SK-N-SH treated with all-trans-retinoic acid at 6 μM for 48 hours (cell line): ENCODE data around the gene PLPP3.

ENCODE experiments used
- BACH2 ChIP-seq: fragments of 250-450 bp; sonication (Bioruptor Pico); IDR thresholded peaks from 2 replicates; pipeline ENCODE4 v1.9.0; 2021; ENCODE audit warnings: mild to moderate bottlenecking, borderline replicate concordance
- CSDC2 ChIP-seq: fragments of 250-450 bp; sonication (Bioruptor Pico); IDR thresholded peaks from 2 replicates; pipeline ENCODE4 v1.5.0; 2020; ENCODE audit warnings: mild to moderate bottlenecking, moderate library complexity
- ESRRG ChIP-seq: fragments of 250-450 bp; sonication (Bioruptor Pico); IDR thresholded peaks from 2 replicates; pipeline ENCODE4 v1.6.1; 2021; ENCODE audit warnings: mild to moderate bottlenecking
- ISL1 ChIP-seq: fragments of 250-450 bp; sonication (Bioruptor Pico); IDR thresholded peaks from 2 replicates; pipeline ENCODE4 v2.1.2; 2022; ENCODE audit warnings: mild to moderate bottlenecking, moderate library complexity
- TF ChIP-seq, protein P1 (sequence below): fragments of 250-450 bp; sonication (Bioruptor Pico); IDR thresholded peaks from 2 replicates; pipeline ENCODE4 v1.8.0; 2021; ENCODE audit warnings: low read depth, mild to moderate bottlenecking, moderate library complexity, borderline replicate concordance
- TF ChIP-seq, protein P2 (sequence below): fragments of 250-450 bp; sonication (Bioruptor Pico); IDR thresholded peaks from 2 replicates; pipeline ENCODE4 v1.5.1; 2020; ENCODE audit warnings: low read depth, mild to moderate bottlenecking, moderate library complexity

DNA sequence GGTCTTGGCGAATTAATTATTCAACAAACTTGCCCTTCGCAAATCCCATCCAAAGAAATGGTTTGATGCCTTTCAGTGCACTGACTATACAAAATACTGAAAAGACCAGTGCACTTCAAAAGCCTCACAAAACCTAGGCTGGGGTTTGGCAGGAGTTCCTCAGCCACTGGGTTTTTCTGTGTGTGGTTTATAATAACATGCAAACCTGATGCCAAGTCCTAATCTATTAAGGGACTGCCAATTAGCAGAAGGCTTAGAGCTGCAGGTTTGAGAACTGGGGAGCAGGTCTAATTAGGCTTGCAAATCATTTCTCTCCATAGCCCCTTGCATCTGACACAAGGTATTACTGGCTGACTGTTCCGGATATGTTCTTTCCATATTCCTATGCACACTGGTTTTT is 27.7 kb downstream of the PLPP3 start:
- TF ChIP-seq ISL1, result no peak
- no peak for TF ChIP-seq BACH2
- no peak for TF ChIP-seq ESRRG (CRISPR knock-in tag)
- no peak for TF ChIP-seq CSDC2
- TF ChIP-seq, protein P1, sequence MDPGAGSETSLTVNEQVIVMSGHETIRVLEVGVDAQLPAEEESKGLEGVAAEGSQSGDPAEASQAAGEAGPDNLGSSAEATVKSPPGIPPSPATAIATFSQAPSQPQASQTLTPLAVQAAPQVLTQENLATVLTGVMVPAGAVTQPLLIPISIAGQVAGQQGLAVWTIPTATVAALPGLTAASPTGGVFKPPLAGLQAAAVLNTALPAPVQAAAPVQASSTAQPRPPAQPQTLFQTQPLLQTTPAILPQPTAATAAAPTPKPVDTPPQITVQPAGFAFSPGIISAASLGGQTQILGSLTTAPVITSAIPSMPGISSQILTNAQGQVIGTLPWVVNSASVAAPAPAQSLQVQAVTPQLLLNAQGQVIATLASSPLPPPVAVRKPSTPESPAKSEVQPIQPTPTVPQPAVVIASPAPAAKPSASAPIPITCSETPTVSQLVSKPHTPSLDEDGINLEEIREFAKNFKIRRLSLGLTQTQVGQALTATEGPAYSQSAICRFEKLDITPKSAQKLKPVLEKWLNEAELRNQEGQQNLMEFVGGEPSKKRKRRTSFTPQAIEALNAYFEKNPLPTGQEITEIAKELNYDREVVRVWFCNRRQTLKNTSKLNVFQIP (CRISPR knock-in tag), result no peak
- TF ChIP-seq, protein P2, sequence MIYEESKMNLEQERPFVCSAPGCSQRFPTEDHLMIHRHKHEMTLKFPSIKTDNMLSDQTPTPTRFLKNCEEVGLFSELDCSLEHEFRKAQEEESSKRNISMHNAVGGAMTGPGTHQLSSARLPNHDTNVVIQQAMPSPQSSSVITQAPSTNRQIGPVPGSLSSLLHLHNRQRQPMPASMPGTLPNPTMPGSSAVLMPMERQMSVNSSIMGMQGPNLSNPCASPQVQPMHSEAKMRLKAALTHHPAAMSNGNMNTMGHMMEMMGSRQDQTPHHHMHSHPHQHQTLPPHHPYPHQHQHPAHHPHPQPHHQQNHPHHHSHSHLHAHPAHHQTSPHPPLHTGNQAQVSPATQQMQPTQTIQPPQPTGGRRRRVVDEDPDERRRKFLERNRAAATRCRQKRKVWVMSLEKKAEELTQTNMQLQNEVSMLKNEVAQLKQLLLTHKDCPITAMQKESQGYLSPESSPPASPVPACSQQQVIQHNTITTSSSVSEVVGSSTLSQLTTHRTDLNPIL (CRISPR knock-in tag), result no peak
